HepG2 (cell line): ENCODE measurements around the gene UTF1.

Source experiments
- BRCA1 ChIP-seq: sonication (generic); formaldehyde crosslinking; IDR thresholded peaks from 2 replicates; pipeline ENCODE4 v1.4.0; 2020; ENCODE audit warnings: missing genetic modification reagents
- KLF13 ChIP-seq: sonication (generic); formaldehyde crosslinking; IDR thresholded peaks from 2 replicates; pipeline ENCODE4 v1.4.0; 2020; ENCODE audit warnings: mild to moderate bottlenecking, missing genetic modification reagents
- ZSCAN29 ChIP-seq: sonication (generic); formaldehyde crosslinking; conservative IDR thresholded peaks from 2 replicates; pipeline ENCODE4 v1.4.0; 2020; ENCODE audit warnings: mild to moderate bottlenecking, missing genetic modification reagents

DNA sequence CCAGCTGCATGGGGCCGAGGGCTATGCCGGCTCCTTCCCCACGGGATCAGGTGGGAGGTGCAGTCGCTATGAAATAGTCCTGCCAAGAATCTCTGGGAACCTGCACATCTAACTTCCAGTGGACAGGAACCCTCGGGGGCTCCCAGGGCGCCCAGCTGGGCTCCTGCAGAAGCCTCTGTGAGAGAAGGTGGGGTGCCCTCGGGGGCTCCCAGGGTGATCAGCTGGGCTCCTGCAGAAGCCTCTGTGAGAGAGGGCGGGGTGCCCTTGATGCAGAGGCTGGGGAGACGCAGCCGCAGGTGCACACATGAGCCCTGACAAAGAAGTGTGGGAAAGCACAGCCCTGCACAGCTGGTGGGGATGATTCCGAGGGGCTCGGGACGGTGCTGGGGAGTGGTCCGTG lies 13.6 kb downstream of the UTF1 start:
- TF ChIP-seq ZSCAN29 (CRISPR knock-in tag) (no peak), BRCA1 (CRISPR knock-in tag) (no peak), KLF13 (CRISPR knock-in tag) (no peak)
